ENCODE measurements around the gene PHETA1. TPM values are rescaled to one million over a fixed set of nuclear protein-coding genes. Genes with fewer than 3 reads are reported as not detected.
A peak's percentile ranks its signal among the peaks of the same experiment; 100 is the strongest.

The PHETA1 gene
- total and polyA plus RNA-seq, 12 donors: 11.9 to 41.6 (median 18.6) TPM

GRCh38 chr12:111361073-111361716 is 7.7 kb downstream of the PHETA1 start:
- DNase-seq: no peak
- ATAC-seq: no peak
- TF ChIP-seq, protein P1, sequence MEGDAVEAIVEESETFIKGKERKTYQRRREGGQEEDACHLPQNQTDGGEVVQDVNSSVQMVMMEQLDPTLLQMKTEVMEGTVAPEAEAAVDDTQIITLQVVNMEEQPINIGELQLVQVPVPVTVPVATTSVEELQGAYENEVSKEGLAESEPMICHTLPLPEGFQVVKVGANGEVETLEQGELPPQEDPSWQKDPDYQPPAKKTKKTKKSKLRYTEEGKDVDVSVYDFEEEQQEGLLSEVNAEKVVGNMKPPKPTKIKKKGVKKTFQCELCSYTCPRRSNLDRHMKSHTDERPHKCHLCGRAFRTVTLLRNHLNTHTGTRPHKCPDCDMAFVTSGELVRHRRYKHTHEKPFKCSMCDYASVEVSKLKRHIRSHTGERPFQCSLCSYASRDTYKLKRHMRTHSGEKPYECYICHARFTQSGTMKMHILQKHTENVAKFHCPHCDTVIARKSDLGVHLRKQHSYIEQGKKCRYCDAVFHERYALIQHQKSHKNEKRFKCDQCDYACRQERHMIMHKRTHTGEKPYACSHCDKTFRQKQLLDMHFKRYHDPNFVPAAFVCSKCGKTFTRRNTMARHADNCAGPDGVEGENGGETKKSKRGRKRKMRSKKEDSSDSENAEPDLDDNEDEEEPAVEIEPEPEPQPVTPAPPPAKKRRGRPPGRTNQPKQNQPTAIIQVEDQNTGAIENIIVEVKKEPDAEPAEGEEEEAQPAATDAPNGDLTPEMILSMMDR (IDR thresholded peaks at IDR 0.05): no peak
- no peaks in the 10 kb centered on the region for H3K27me3 ChIP-seq
- H3K4me1 ChIP-seq: peaks cover 8 to 55% (median 38%) of the 10 kb centered on the region in 9 donors
- no peaks in the 10 kb centered on the region for H3K9me3 ChIP-seq
- no peak overlapping the region for H3K4me3 ChIP-seq
- 44 to 57% methylated on average over 13 of the region's 13 CpGs for WGBS, 2 donors
- peak overlapping the region in 8 of 10 donors; percentile 66 to 82 (median 76) for H3K27ac ChIP-seq
- H3K36me3 ChIP-seq: peaks cover 0 to 40% (median 0%) of the 10 kb centered on the region in 9 donors
- intact Hi-C loops (cut with DNase I): no loop called here

- Histone ChIP-seq H3K27ac (peak overlapping the region in 4 of 10 donors; percentile 66 to 81 (median 77)), H3K27me3 (no peaks in the 10 kb centered on the region), H3K36me3 (peaks cover 0 to 32% (median 0%) of the 10 kb centered on the region in 9 donors), H3K4me1 (peaks cover 8 to 55% (median 38%) of the 10 kb centered on the region in 9 donors), H3K4me3 (no peak overlapping the region), H3K9me3 (no peaks in the 10 kb centered on the region)
- 67 to 76% methylated on average over 9 of the region's 9 CpGs for WGBS, 2 donors
- DNase-seq: no peak
- no peak for ATAC-seq
- TF ChIP-seq, protein P1 (IDR thresholded peaks at IDR 0.05): no peak
- intact Hi-C loops (cut with DNase I): no loop called here
These were observed 8.5 kb downstream of the PHETA1 start for GRCh38 chr12:111360325-111360930.

GRCh38 chr12:111359914-111360276 is 9.0 kb downstream of the PHETA1 start:
- WGBS, 2 donors: 71 to 74% methylated on average over 5 of the region's 5 CpGs

DNA sequence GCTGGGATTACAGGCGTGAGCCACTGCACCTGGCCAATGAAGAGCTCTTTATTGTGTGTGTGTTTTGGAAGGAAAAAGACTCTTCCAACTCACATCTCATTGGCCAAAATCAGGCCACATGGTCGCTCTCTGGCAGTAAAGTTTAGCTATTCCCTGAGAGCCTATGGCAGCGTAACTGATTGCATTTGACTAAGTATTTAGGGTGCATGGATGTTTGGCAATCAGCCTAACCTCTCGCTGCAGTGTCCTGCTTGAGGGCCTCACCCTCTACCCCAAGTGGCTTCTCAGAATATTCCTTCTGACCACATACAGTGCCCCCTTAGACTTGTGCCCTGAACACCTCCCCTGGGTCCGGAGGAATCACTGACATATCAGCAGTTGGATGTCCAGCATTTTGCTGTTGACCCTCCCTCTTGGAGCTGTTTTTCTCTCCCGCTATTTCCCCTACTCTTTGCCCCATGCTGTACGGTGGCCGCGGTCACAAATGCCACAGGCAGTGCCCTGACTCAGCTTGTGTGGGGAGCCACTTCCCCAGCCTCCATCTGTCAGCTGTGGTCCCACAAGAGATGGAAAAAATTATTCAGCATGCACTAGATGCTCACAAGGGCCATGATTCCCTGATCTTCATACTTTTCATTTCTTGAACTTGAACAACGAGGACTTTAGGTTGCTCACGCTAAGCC is 9.5 kb downstream of the PHETA1 start:
- Histone ChIP-seq H3K4me1 (peaks cover 8 to 46% (median 34%) of the 10 kb centered on the region in 9 donors), H3K36me3 (peaks cover 0 to 22% (median 0%) of the 10 kb centered on the region in 9 donors), H3K27me3 (no peaks in the 10 kb centered on the region), H3K27ac (no peak overlapping the region), H3K9me3 (no peaks in the 10 kb centered on the region), H3K4me3 (no peak overlapping the region)
- DNase-seq: no peak
- intact Hi-C loops (cut with DNase I): no loop called here
- TF ChIP-seq, protein P1 (IDR thresholded peaks at IDR 0.05): no peak
- WGBS, 2 donors: 68 to 73% methylated on average over 11 of the region's 11 CpGs
- no peak for ATAC-seq

More at GRCh38 chr12:111359914-111360276, 9.0 kb downstream of the PHETA1 start:
- intact Hi-C loops (cut with DNase I): no loop called here
- DNase-seq: no peak
- H3K27me3 ChIP-seq: no peaks in the 10 kb centered on the region
- H3K4me1 ChIP-seq: peaks cover 8 to 51% (median 38%) of the 10 kb centered on the region in 9 donors
- H3K27ac ChIP-seq: no peak overlapping the region
- no peak for ATAC-seq
- H3K36me3 ChIP-seq: peaks cover 0 to 27% (median 0%) of the 10 kb centered on the region in 9 donors
- no peaks in the 10 kb centered on the region for H3K9me3 ChIP-seq
- TF ChIP-seq, protein P1 (IDR thresholded peaks at IDR 0.05): no peak
- no peak overlapping the region for H3K4me3 ChIP-seq

Measured in heart right ventricle (tissue), 16 donors.